Calu3 (cell line): ENCODE data around the gene XCR1. TPM values are rescaled to one million over a fixed set of nuclear protein-coding genes. Genes with fewer than 3 reads are reported as not detected.
"Not testable (repeated sequence)": the region's sequence is repeated elsewhere in the genome, so short reads cannot be mapped to it uniquely, and the experiment has no call there.

Experiments
- BruUV-seq: library from RNA; stranded (reverse); fragments of 400-500 nt; replicated peaks from 2 replicates; lab custom pipeline; 2021; lab: Mats Ljungman, UMichigan
- CTCF ChIA-PET: fragments of 300-600 bp; sonication (Branson Sonifier 250); formaldehyde crosslinking; loops from one replicate; lab custom pipeline; 2022; ENCODE audit warnings: antibody characterized with exemption; lab: Charles Lee
- DNase-seq: peaks from one replicate; pipeline ENCODE4 v3.0.0; 2022
- H3K27ac Mint-ChIP-seq: one replicate; pipeline ENCODE4 v1.8.0; 2022; ENCODE audit warnings: mixed read lengths; ENCODE audit not compliant: unreplicated experiment
- H3K27me3 Mint-ChIP-seq: one replicate; pipeline ENCODE4 v1.8.0; 2022; ENCODE audit warnings: mixed read lengths; ENCODE audit not compliant: unreplicated experiment
- H3K36me3 Mint-ChIP-seq: one replicate; pipeline ENCODE4 v1.8.0; 2022; ENCODE audit warnings: mild to moderate bottlenecking, moderate library complexity, mixed read lengths; ENCODE audit not compliant: insufficient read depth, unreplicated experiment
- H3K4me1 Mint-ChIP-seq: one replicate; pipeline ENCODE4 v1.8.0; 2022; ENCODE audit warnings: mild to moderate bottlenecking, low read depth, mixed read lengths; ENCODE audit not compliant: unreplicated experiment
- H3K4me3 Mint-ChIP-seq: one replicate; pipeline ENCODE4 v1.8.0; 2022; ENCODE audit warnings: mild to moderate bottlenecking, low read depth, moderate library complexity, mixed read lengths; ENCODE audit not compliant: unreplicated experiment
- H3K9me3 Mint-ChIP-seq: one replicate; pipeline ENCODE4 v1.8.0; 2022; ENCODE audit warnings: low read depth, mixed read lengths; ENCODE audit not compliant: unreplicated experiment
- CTCF ChIP-seq: fragments of 200-600 bp; IDR thresholded peaks from one replicate; pipeline ENCODE4 v1.8.0; 2022; ENCODE audit warnings: antibody characterized with exemption; ENCODE audit not compliant: unreplicated experiment
- intact Hi-C: fragments of 100-400 bp; cut with micrococcal nuclease; formaldehyde crosslinking; loops from one replicate; pipeline ENCODE4 v1.10.0; 2022; ENCODE audit not compliant: unreplicated experiment
- total RNA-seq: library from RNA; stranded (reverse); gene quantifications from 2 replicates; pipeline ENCODE4 v1.2.3, GENCODE V29; 2022

Gene XCR1
- total RNA-seq, 1 experiment from 2014 or later: not detected

DNA sequence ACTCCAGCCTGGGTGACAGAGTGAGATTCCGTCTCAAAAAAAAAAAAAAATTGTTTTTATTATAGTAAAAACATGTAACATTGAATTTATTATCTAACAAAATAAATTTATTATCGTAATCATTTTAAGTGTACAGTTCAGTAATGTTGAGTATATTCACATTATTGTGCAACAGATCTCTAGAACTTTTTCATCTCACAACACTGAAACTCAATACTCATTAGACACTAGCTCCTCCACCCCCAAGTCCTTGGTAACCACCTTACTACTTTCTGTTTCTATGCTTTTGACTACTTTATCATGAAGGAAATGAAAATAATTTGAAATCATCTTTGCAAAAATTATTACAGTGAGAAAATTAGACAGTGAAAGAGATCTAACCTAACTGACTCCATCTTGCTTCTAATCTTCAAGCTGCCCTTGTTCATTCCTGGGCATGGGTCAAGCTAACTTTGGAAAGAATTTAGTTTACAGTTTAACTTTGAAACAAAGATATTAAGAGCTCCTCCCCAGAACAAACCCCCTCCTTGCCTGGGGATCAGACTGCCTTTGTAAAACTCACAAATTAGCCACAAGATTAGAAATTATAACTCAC lies 16.7 kb downstream of the XCR1 start:
- no peak for TF ChIP-seq CTCF
- DNase-seq: no peak
- H3K27ac Mint-ChIP-seq: no peak overlapping the region
- CTCF ChIA-PET: no interaction called here
- H3K4me1 Mint-ChIP-seq: no peaks in the 10 kb centered on the region
- peaks cover 46% of the 10 kb centered on the region for H3K27me3 Mint-ChIP-seq
- intact Hi-C loops: no loop called here
- H3K9me3 Mint-ChIP-seq: no peaks in the 10 kb centered on the region
- no TSS peak for BruUV-seq
- H3K4me3 Mint-ChIP-seq: no peak overlapping the region
- H3K36me3 Mint-ChIP-seq: no peaks in the 10 kb centered on the region

DNA sequence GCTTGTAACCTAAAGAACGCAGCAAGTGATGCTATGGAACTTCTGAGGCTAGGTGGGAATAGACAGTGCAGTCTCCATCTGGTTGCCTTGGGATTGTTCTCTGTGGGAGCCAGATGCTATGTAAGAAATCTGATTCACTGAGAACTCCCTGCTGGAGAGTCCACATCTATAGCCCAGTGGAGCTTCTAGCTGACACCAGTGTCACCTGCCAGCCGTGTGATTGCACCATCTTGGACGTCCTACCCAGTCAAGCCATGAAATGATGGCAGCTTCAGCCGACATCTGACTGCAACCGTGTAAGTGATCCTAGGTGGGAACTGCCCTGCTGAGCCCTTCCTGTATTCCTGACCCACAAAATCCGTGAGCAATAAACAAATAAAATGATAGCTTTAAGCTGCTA lies 19.2 kb downstream of the XCR1 start:
- BruUV-seq: no TSS peak
- no peaks in the 10 kb centered on the region for H3K9me3 Mint-ChIP-seq

GRCh38 chr3:46007280-46007679 lies 20.0 kb downstream of the XCR1 start:
- no peak overlapping the region for H3K4me3 Mint-ChIP-seq
- no peaks in the 10 kb centered on the region for H3K36me3 Mint-ChIP-seq
- H3K27ac Mint-ChIP-seq: no peak overlapping the region
- H3K4me1 Mint-ChIP-seq: no peaks in the 10 kb centered on the region
- no TSS peak for BruUV-seq
- DNase-seq: no peak
- TF ChIP-seq CTCF: no peak
- H3K27me3 Mint-ChIP-seq: peaks cover 44% of the 10 kb centered on the region
- intact Hi-C loops: no loop called here
- CTCF ChIA-PET: no interaction called here
- no peaks in the 10 kb centered on the region for H3K9me3 Mint-ChIP-seq

More for the DNA sequence above, 19.2 kb downstream of the XCR1 start:
- TF ChIP-seq CTCF: no peak
- Mint-ChIP-seq H3K27ac (no peak overlapping the region), H3K27me3 (peaks cover 44% of the 10 kb centered on the region), H3K4me3 (no peak overlapping the region), H3K36me3 (no peaks in the 10 kb centered on the region), H3K4me1 (no peaks in the 10 kb centered on the region)
- CTCF ChIA-PET: no interaction called here
- no peak for DNase-seq
- intact Hi-C loops: no loop called here

- H3K27ac Mint-ChIP-seq: no peak overlapping the region
- H3K36me3 Mint-ChIP-seq: no peaks in the 10 kb centered on the region
- TF ChIP-seq CTCF: no peak
- no TSS peak for BruUV-seq
- H3K4me1 Mint-ChIP-seq: no peaks in the 10 kb centered on the region
- H3K9me3 Mint-ChIP-seq: no peaks in the 10 kb centered on the region
- H3K27me3 Mint-ChIP-seq: peaks cover 44% of the 10 kb centered on the region
- CTCF ChIA-PET: no interaction called here
- no peak overlapping the region for H3K4me3 Mint-ChIP-seq
- no peak for DNase-seq
- intact Hi-C loops: no loop called here
Observed at GRCh38 chr3:46006238-46007032, 20.8 kb downstream of the XCR1 start.

DNA sequence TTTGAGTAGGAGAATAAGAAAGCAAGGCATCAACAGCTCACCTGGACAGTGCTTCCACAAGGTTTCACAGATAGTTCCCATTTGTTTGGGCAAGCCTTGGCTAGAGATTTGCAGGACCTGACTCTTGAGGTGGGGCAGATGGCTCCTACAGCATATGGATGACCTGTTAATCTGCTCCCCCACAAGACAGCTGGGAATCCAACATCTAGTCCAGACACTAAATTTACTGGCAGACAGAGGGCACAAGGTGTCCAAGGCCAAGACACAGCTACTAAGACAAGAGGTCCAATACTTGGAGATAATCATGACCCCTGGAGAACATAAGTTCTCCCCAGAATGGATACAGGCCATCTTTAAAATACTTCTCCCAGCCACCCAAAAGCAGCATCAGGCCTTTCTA lies 23.6 kb downstream of the XCR1 start:
- H3K36me3 Mint-ChIP-seq, BruUV-seq, H3K9me3 Mint-ChIP-seq, H3K4me1 Mint-ChIP-seq, H3K27ac Mint-ChIP-seq, intact Hi-C loops, DNase-seq, H3K4me3 Mint-ChIP-seq: not testable (repeated sequence)
- peaks cover 38% of the 10 kb centered on the region for H3K27me3 Mint-ChIP-seq
- CTCF ChIA-PET: interaction anchor here (1.0 kb wide), 1 partner anchor 8 kb away, joined by 3 read pairs; the partner anchor contains the start of gene FYCO1
